Measurements from ENCODE around the gene TCAIM. TPM values are rescaled to one million over a fixed set of nuclear protein-coding genes. Genes with fewer than 3 reads are reported as not detected.

The TCAIM gene
- total RNA-seq, 1 experiment from 2014 or later, result 20.2 TPM

- H3K79me2 ChIP-seq (ENCODE audit: low read length), result no peaks in the 10 kb centered on the region
- H3K9me3 ChIP-seq (ENCODE audit: low read length), result no peaks in the 10 kb centered on the region
- ATAC-seq (no peak), DNase-seq (no peak)
- peaks cover 63% of the 10 kb centered on the region for H3K36me3 ChIP-seq (ENCODE audit: low read depth, low read length)
- H3K9me2 ChIP-seq (replicated peaks; ENCODE audit: low read length), result no peaks in the 10 kb centered on the region
- TF ChIP-seq CTCF (conservative IDR thresholded peaks at IDR 0.05; ENCODE audit: low read depth, low read length) (no peak), EZH2phosphoT487 (IDR thresholded peaks at IDR 0.05; ENCODE audit: borderline replicate concordance, low read length) (no peak), EZH2 (IDR thresholded peaks at IDR 0.05; ENCODE audit: low read length, unreplicated experiment) (no peak)
- H3K27ac ChIP-seq (ENCODE audit: low read length), result no peak overlapping the region
- no peak overlapping the region for H3K4me2 ChIP-seq (ENCODE audit: low read length)
- POLR2A ChIA-PET (ENCODE audit: unreplicated experiment), result no interaction called here
- H3K4me1 ChIP-seq (ENCODE audit: insufficient read depth, low read length), result no peaks in the 10 kb centered on the region
- no peak overlapping the region for H3K9ac ChIP-seq (ENCODE audit: low read length)
- no peaks in the 10 kb centered on the region for H4K20me1 ChIP-seq (ENCODE audit: low read length)
- intact Hi-C loops (cut with micrococcal nuclease), result no loop called here
- BruUV-seq (replicated peaks), result no TSS peak
- CTCF ChIA-PET, result no interaction called here
- H2AFZ ChIP-seq (ENCODE audit: low read length), result no peak overlapping the region
- no peaks in the 10 kb centered on the region for H3F3A ChIP-seq (ENCODE audit: low read length, unreplicated experiment)
- H3K4me3 ChIP-seq (ENCODE audit: low read length), result no peak overlapping the region
- no peaks in the 10 kb centered on the region for H3K27me3 ChIP-seq (ENCODE audit: low read length)
Measured at GRCh38 chr3:44445786-44446185, 107.2 kb downstream of the TCAIM start.

GRCh38 chr3:44446929-44447328 lies 108.4 kb downstream of the TCAIM start:
- Histone ChIP-seq H4K20me1 (ENCODE audit: low read length) (no peaks in the 10 kb centered on the region), H3K4me2 (ENCODE audit: low read length) (no peak overlapping the region), H3K4me1 (ENCODE audit: insufficient read depth, low read length) (no peaks in the 10 kb centered on the region), H3K4me3 (ENCODE audit: low read length) (no peak overlapping the region), H3K36me3 (ENCODE audit: low read depth, low read length) (peaks cover 74% of the 10 kb centered on the region), H3K27me3 (ENCODE audit: low read length) (no peaks in the 10 kb centered on the region), H3F3A (ENCODE audit: low read length, unreplicated experiment) (no peaks in the 10 kb centered on the region), H3K9me3 (ENCODE audit: low read length) (no peaks in the 10 kb centered on the region), H3K9me2 (replicated peaks; ENCODE audit: low read length) (no peaks in the 10 kb centered on the region), H3K79me2 (ENCODE audit: low read length) (no peaks in the 10 kb centered on the region), H3K9ac (ENCODE audit: low read length) (no peak overlapping the region), H3K27ac (ENCODE audit: low read length) (no peak overlapping the region), H2AFZ (ENCODE audit: low read length) (no peak overlapping the region)
- intact Hi-C loops (cut with micrococcal nuclease), result no loop called here
- no TSS peak for BruUV-seq (replicated peaks)
- no peak for TF ChIP-seq EZH2 (IDR thresholded peaks at IDR 0.05; ENCODE audit: low read length, unreplicated experiment)
- no peak for TF ChIP-seq EZH2phosphoT487 (IDR thresholded peaks at IDR 0.05; ENCODE audit: borderline replicate concordance, low read length)
- TF ChIP-seq CTCF (conservative IDR thresholded peaks at IDR 0.05; ENCODE audit: low read depth, low read length), result no peak
- ATAC-seq, result no peak
- CTCF ChIA-PET, result no interaction called here
- POLR2A ChIA-PET (ENCODE audit: unreplicated experiment), result no interaction called here
- no peak for DNase-seq

DNA sequence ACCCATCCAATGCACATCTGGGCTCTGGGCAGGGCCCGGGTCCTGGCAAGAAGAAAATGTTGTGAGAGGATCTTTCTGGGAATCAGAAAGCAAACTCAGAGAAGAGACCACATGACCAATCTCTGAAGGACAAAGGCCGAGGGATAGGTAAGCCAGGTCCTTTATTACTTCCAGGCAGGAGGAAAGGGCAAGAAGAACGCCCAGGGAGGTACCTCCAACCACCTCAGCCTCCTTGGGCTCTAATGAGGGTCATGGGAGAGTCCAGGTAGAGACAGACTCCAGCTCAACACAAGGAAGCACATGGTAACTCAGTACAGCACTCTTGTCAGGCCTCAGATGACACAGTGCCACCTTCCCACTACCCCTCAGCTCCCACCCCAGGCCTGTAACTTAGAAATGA lies 112.9 kb downstream of the TCAIM start:
- no peak overlapping the region for H3K4me2 ChIP-seq (ENCODE audit: low read length)
- POLR2A ChIA-PET (ENCODE audit: unreplicated experiment), result no interaction called here
- H3K9me2 ChIP-seq (replicated peaks; ENCODE audit: low read length), result no peaks in the 10 kb centered on the region
- intact Hi-C loops (cut with micrococcal nuclease), result no loop called here
- ATAC-seq (no peak), DNase-seq (no peak)
- CTCF ChIA-PET, result no interaction called here
- H3K9ac ChIP-seq (ENCODE audit: low read length), result no peak overlapping the region
- no peaks in the 10 kb centered on the region for H3K9me3 ChIP-seq (ENCODE audit: low read length)
- H3K79me2 ChIP-seq (ENCODE audit: low read length), result no peaks in the 10 kb centered on the region
- no peak overlapping the region for H2AFZ ChIP-seq (ENCODE audit: low read length)
- H3K4me3 ChIP-seq (ENCODE audit: low read length), result no peak overlapping the region
- no peak overlapping the region for H3K27ac ChIP-seq (ENCODE audit: low read length)
- no peaks in the 10 kb centered on the region for H3K4me1 ChIP-seq (ENCODE audit: insufficient read depth, low read length)
- peaks cover 70% of the 10 kb centered on the region for H3K36me3 ChIP-seq (ENCODE audit: low read depth, low read length)
- no TSS peak for BruUV-seq (replicated peaks)
- H3F3A ChIP-seq (ENCODE audit: low read length, unreplicated experiment), result no peaks in the 10 kb centered on the region
- H4K20me1 ChIP-seq (ENCODE audit: low read length), result no peaks in the 10 kb centered on the region
- H3K27me3 ChIP-seq (ENCODE audit: low read length), result no peaks in the 10 kb centered on the region
- TF ChIP-seq EZH2 (IDR thresholded peaks at IDR 0.05; ENCODE audit: low read length, unreplicated experiment), result no peak
- TF ChIP-seq EZH2phosphoT487 (IDR thresholded peaks at IDR 0.05; ENCODE audit: borderline replicate concordance, low read length), result no peak
- TF ChIP-seq CTCF (conservative IDR thresholded peaks at IDR 0.05; ENCODE audit: low read depth, low read length), result no peak

Measured in PC-3 (cell line).